GM12873 (cell line): ENCODE measurements around the gene SCMH1.

Experiments used
- TF ChIP-seq, protein P1 (sequence below): IDR thresholded peaks from 2 replicates; pipeline ENCODE4 v1.5.1; 2012; ENCODE audit warnings: low read depth, mild to moderate bottlenecking, moderate library complexity, low read length, control low read depth; ENCODE audit not compliant: insufficient read depth; ENCODE audit errors: missing control alignments

The SCMH1 gene

DNA sequence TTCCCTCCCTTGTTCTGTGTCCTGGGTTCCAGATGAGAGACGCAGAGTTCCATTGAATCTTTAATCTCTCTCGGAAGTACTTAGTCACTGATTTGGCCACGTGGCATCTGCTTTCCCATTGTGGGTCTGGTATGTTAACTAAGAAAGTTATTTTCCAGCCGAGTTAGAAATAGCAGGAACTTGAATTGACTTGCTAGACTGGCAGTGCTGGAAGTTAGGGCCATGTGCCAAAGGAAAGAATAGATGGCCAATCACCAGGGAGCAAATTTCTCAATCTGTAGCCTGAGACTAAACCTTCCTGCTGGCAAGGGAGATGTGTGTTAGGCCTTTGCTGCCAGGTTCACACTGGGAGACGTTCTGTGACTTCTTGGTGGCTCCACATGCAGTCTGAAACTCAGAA, 196.4 kb downstream of the SCMH1 start:
- TF ChIP-seq, protein P1, sequence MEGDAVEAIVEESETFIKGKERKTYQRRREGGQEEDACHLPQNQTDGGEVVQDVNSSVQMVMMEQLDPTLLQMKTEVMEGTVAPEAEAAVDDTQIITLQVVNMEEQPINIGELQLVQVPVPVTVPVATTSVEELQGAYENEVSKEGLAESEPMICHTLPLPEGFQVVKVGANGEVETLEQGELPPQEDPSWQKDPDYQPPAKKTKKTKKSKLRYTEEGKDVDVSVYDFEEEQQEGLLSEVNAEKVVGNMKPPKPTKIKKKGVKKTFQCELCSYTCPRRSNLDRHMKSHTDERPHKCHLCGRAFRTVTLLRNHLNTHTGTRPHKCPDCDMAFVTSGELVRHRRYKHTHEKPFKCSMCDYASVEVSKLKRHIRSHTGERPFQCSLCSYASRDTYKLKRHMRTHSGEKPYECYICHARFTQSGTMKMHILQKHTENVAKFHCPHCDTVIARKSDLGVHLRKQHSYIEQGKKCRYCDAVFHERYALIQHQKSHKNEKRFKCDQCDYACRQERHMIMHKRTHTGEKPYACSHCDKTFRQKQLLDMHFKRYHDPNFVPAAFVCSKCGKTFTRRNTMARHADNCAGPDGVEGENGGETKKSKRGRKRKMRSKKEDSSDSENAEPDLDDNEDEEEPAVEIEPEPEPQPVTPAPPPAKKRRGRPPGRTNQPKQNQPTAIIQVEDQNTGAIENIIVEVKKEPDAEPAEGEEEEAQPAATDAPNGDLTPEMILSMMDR: no peak

DNA sequence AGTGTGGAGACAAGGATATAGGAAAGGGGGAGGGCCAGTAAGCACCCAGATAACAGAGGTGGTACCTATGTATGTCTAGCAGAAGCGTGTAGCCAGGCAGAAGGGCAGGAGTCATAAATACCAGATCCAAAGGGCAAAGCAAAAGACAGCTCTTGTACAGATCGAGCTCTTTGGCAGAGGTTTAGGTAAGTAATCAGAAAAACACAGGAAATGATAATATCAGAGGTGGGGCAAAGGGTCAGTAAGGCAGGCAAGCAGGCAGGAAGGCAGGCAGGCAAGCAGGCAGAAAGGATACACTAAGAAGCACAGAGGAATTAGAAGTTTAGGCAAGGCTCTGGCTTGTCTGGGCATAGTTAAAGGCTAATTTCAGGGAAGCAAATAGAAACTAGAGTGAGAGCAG, 197.9 kb downstream of the SCMH1 start:
- TF ChIP-seq, protein P1: no peak

GRCh38 chr1:41041614-41042270, 200.4 kb downstream of the SCMH1 start:
- TF ChIP-seq, protein P1: no peak

- TF ChIP-seq, protein P1: no peak
These were observed 204.0 kb downstream of the SCMH1 start for GRCh38 chr1:41038110-41038509.

- TF ChIP-seq, protein P1: no peak
These were observed 204.8 kb downstream of the SCMH1 start for GRCh38 chr1:41037116-41037903.

DNA sequence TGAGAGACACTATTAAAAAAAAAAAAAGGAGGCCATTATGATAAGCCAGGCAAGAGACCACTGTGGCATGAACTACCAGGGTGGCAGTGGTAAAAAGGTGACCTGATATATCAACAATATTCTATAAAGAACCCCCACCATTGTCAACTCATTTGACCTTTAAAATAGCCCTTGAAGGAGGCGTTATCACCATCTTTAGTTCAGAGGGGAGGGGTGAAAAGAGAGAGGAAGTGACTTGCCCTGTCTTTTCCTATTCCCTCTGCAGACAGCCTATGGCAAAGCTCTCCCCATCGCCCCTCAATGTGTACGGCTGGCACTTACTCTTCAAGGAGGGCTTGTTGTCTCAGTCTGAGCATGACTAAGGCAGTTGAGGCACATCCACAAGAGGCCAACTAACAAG, 208.8 kb downstream of the SCMH1 start:
- TF ChIP-seq, protein P1: no peak

DNA sequence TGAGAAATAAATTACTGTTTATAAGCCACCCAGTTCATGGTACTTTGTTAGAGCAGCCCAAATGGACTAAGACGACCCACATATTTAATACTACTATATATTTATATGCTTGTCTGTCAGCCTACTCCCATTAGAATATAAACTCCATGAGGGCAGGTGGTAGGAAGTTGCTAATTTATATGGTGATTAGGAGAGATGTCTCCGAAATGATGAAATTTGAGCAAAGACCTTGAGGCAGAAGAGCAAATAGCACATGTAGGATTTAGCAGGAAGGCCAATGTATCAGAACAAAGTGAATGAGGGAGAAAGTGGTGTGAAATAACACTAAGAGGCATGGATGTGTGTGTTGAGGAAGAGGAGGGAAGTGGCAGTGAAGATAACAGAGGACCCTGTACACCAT, 210.0 kb downstream of the SCMH1 start:
- TF ChIP-seq, protein P1: no peak
